Spleen (tissue), 11 donors: Measurements from ENCODE around the gene PPIL6. TPM values are rescaled to one million over a fixed set of nuclear protein-coding genes. Genes with fewer than 3 reads are reported as not detected.
A peak's percentile ranks its signal among the peaks of the same experiment; 100 is the strongest.

Experiments
- DNase-seq: peaks from one replicate; pipeline ENCODE4 v3.0.0-alpha.2; 2020
- H3K27ac ChIP-seq, 8 donors: fragments of 200-600 bp; sonication (generic) in 7 of 8; 1 replicate in 4 of 8; 2 replicates in 4 of 8; pipeline versions ENCODE4 v1.5.0 to v1.8.0; 2016 to 2021; ENCODE audit warnings: inconsistent platforms in 4 of 8, mild to moderate bottlenecking in 4 of 8, moderate library complexity in 1 of 8
- H3K27me3 ChIP-seq, 7 donors: fragments of 200-600 bp; sonication (generic) in 6 of 7; replicated peaks in 1 of 7; 1 replicate in 4 of 7; 2 replicates in 3 of 7; pipeline versions ENCODE4 v1.5.0 to v1.8.0; 2016 to 2021; ENCODE audit warnings: inconsistent platforms in 3 of 7, mild to moderate bottlenecking in 1 of 7
- H3K36me3 ChIP-seq, 6 donors: fragments of 200-600 bp; sonication (generic) in 5 of 6; 1 replicate in 4 of 6; 2 replicates in 2 of 6; pipeline versions ENCODE4 v1.5.0 to v1.8.0; 2016 to 2021; ENCODE audit warnings: inconsistent platforms in 2 of 6
- H3K4me1 ChIP-seq, 6 donors: fragments of 200-600 bp; sonication (generic) in 5 of 6; 1 replicate in 3 of 6; 2 replicates in 3 of 6; pipeline versions ENCODE4 v1.5.0 to v1.8.0; 2016 to 2021; ENCODE audit warnings: inconsistent platforms in 3 of 6
- H3K4me3 ChIP-seq, 8 donors: fragments of 200-600 bp; sonication (generic) in 7 of 8; 1 replicate in 4 of 8; 2 replicates in 4 of 8; pipeline versions ENCODE4 v1.5.0 to v1.8.0; 2016 to 2021; ENCODE audit warnings: inconsistent platforms in 4 of 8, mild to moderate bottlenecking in 4 of 8, moderate library complexity in 2 of 8
- H3K9me3 ChIP-seq, 8 donors: fragments of 200-600 bp; sonication (generic) in 7 of 8; 1 replicate in 4 of 8; 2 replicates in 4 of 8; pipeline versions ENCODE4 v1.5.0 to v1.8.0; 2016 to 2021; ENCODE audit warnings: inconsistent platforms in 4 of 8
- CTCF ChIP-seq, 11 experiments: fragments of 200-600 bp in 7 of 11; fragments of 450-650 bp in 4 of 11; sonication (generic) in 4 of 11; IDR thresholded peaks in 8 of 11; conservative IDR thresholded peaks in 3 of 11; 1 replicate in 7 of 11; 2 replicates in 4 of 11; pipeline versions ENCODE4 v1.4.0 to v1.8.0; 2016 to 2021; ENCODE audit warnings: antibody characterized with exemption in 11 of 11, inconsistent platforms in 4 of 11, mild to moderate bottlenecking in 1 of 11
- POLR2A ChIP-seq, 3 donors: fragments of 450-650 bp; IDR thresholded peaks; one replicate each; pipeline ENCODE4 v1.5.1; 2017; ENCODE audit warnings: antibody characterized with exemption in 3 of 3, mild to moderate bottlenecking in 1 of 3
- POLR2AphosphoS5 ChIP-seq, 3 donors: sonication (generic); formaldehyde crosslinking; IDR thresholded peaks; one replicate each; pipeline ENCODE4 v1.5.1; 2017; ENCODE audit warnings: antibody characterized with exemption in 3 of 3
- WGBS, 5 donors: extraction: QIAGEN DNeasy Blood & Tissue Kit in 3 of 5; methylation state at CpG; one replicate each; pipeline versions ENCODE4 v1.1.5 to v1.1.7; 2013 to 2018; 5-methylcytosine and 5-hydroxymethylcytosine counted together
- intact Hi-C: fragments of 100-400 bp; cut with DNase I; formaldehyde crosslinking; loops from one replicate; pipeline ENCODE4 v1.15.0; 2023; ENCODE audit warnings: low total_unique reads
- polyA plus RNA-seq, 3 donors: library from polyadenylated mRNA; stranded (reverse); fragments of 200-250 nt; gene quantifications; one replicate each; pipeline ENCODE4 v1.2.1, GENCODE V29; 2013
- total RNA-seq, 7 donors: library from RNA; depleted of rRNA in 3 of 7; stranded (reverse); fragments of >200 nt in 3 of 7; fragmentation: NEBNext Ultra II Directional in 4 of 7; extraction: Animal tissue kit (Norgen Biotek cat#: 25700) in 4 of 7; gene quantifications; one replicate each; pipeline versions ENCODE4 v1.1.0 to v1.2.1, GENCODE V29; 2016 to 2021
- donor health status: healthy with polysubstance abuse.
- donor health status: DM: no; HTN: no; CAD: no; lungs with moderate emphysema.
- donor health status: DM: no; HTN: no; CAD: no.
- donor health status: Bipolar disorder and iron deficiency.
- donor health status: healthy.
- donor health status: DM: no; HTN: no; CAD: no.
- donor health status: DM: yes; HTN: yes; CAD: no.

Gene PPIL6
- total and polyA plus RNA-seq, 10 donors, result 0.13 to 4.8 (median 0.78) TPM

GRCh38 chr6:109393886-109394281, 46.5 kb downstream of the PPIL6 start:
- intact Hi-C loops, result no loop called here
- DNase-seq, result no peak
- WGBS, 5 donors, result 68 to 88% (median 77%) methylated on average over 2 of the region's 2 CpGs
- H3K4me1 ChIP-seq, result peaks cover 0 to 13% (median 5%) of the 10 kb centered on the region in 6 donors
- H3K9me3 ChIP-seq, result no peaks in the 10 kb centered on the region
- H3K36me3 ChIP-seq, result no peaks in the 10 kb centered on the region
- H3K27ac ChIP-seq, result no peak overlapping the region
- no peak overlapping the region for H3K4me3 ChIP-seq
- no peak for TF ChIP-seq POLR2AphosphoS5 (IDR thresholded peaks at IDR 0.05)
- TF ChIP-seq CTCF (IDR thresholded peaks at IDR 0.05 in 8 of 11, conservative IDR thresholded peaks at IDR 0.05 in 3 of 11), result no peak
- TF ChIP-seq POLR2A (IDR thresholded peaks at IDR 0.05), result no peak
- H3K27me3 ChIP-seq, result no peaks in the 10 kb centered on the region

GRCh38 chr6:109393157-109393885, 47.1 kb downstream of the PPIL6 start:
- Histone ChIP-seq H3K4me3 (no peak overlapping the region), H3K27me3 (no peaks in the 10 kb centered on the region), H3K36me3 (no peaks in the 10 kb centered on the region), H3K4me1 (peaks cover 0 to 13% (median 5%) of the 10 kb centered on the region in 6 donors), H3K27ac (no peak overlapping the region), H3K9me3 (no peaks in the 10 kb centered on the region)
- intact Hi-C loops, result no loop called here
- no peak for DNase-seq
- no peak for TF ChIP-seq CTCF (IDR thresholded peaks at IDR 0.05 in 8 of 11, conservative IDR thresholded peaks at IDR 0.05 in 3 of 11)
- no peak for TF ChIP-seq POLR2A (IDR thresholded peaks at IDR 0.05)
- no peak for TF ChIP-seq POLR2AphosphoS5 (IDR thresholded peaks at IDR 0.05)
- WGBS, 5 donors, result 39 to 63% (median 52%) methylated on average over 5 of the region's 5 CpGs

- no peak overlapping the region for H3K4me3 ChIP-seq
- peak overlapping the region in 1 of 8 donors; percentile 21 for H3K27ac ChIP-seq
- intact Hi-C loops, result loop anchor here (10.0 kb wide), 1 partner anchor 55 kb away; the partner anchor contains the start of genes PPIL6 and SMPD2
- peaks cover 0 to 30% (median 9%) of the 10 kb centered on the region in 6 donors for H3K4me1 ChIP-seq
- no peaks in the 10 kb centered on the region for H3K27me3 ChIP-seq
- no peaks in the 10 kb centered on the region for H3K36me3 ChIP-seq
- no peaks in the 10 kb centered on the region for H3K9me3 ChIP-seq
- no peak for TF ChIP-seq CTCF (IDR thresholded peaks at IDR 0.05 in 8 of 11, conservative IDR thresholded peaks at IDR 0.05 in 3 of 11)
- TF ChIP-seq POLR2A (IDR thresholded peaks at IDR 0.05), result no peak
- TF ChIP-seq POLR2AphosphoS5 (IDR thresholded peaks at IDR 0.05), result no peak
- no peak for DNase-seq
- 83 to 89% (median 87%) methylated on average over 6 of the region's 6 CpGs for WGBS, 5 donors
Observed at GRCh38 chr6:109389650-109390274, 50.7 kb downstream of the PPIL6 start.

DNA sequence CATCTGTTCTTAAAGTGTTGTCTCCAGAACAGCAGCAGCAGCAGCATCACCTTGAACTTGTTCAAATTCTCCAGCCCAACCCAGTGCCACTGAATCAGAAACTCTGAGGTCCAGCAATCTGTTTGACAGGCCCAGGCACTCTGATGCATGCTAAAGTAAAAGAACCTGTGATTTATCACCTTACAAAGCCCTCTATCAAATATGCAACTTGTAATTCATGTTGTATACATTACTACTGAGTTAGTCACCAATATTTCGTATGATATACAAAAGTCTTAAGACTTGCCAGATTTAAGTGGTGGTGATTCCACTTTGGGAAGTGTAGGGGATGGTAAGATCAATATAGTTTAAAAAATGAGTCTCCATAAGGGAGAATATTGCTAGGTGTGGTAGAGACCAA, 52.2 kb downstream of the PPIL6 start:
- H3K27ac ChIP-seq, result no peak overlapping the region
- H3K9me3 ChIP-seq, result no peaks in the 10 kb centered on the region
- H3K36me3 ChIP-seq, result no peaks in the 10 kb centered on the region
- no peaks in the 10 kb centered on the region for H3K27me3 ChIP-seq
- intact Hi-C loops, result loop anchor here (10.0 kb wide), 1 partner anchor 57 kb away; the partner anchor contains the start of genes PPIL6 and SMPD2
- DNase-seq, result no peak
- H3K4me3 ChIP-seq, result no peak overlapping the region
- H3K4me1 ChIP-seq, result peaks cover 7 to 45% (median 24%) of the 10 kb centered on the region in 6 donors
- 84 to 100% (median 93%) methylated on average over 1 of the region's 1 CpG for WGBS, 5 donors
- no peak for TF ChIP-seq CTCF (IDR thresholded peaks at IDR 0.05 in 8 of 11, conservative IDR thresholded peaks at IDR 0.05 in 3 of 11)
- no peak for TF ChIP-seq POLR2A (IDR thresholded peaks at IDR 0.05)
- TF ChIP-seq POLR2AphosphoS5 (IDR thresholded peaks at IDR 0.05), result no peak
